Loucy (cell line): ENCODE data around the gene CYBRD1.

Source experiments
- H2AFZ ChIP-seq: fragments of 200-600 bp; sonication (generic); 2 replicates; pipeline ENCODE4 v1.6.0; 2016; ENCODE audit warnings: antibody characterized with exemption, mild to moderate bottlenecking, low read length, moderate library complexity
- H3F3A ChIP-seq: fragments of 200-600 bp; 2 replicates; pipeline ENCODE4 v1.6.0; 2016; ENCODE audit warnings: antibody characterized with exemption, low read depth, mild to moderate bottlenecking
- H3K27me3 ChIP-seq: fragments of 200-600 bp; sonication (generic); 2 replicates; pipeline ENCODE4 v1.6.1; 2014; ENCODE audit warnings: low read length, mild to moderate bottlenecking; ENCODE audit not compliant: insufficient read depth, poor library complexity, severe bottlenecking
- H3K36me3 ChIP-seq: fragments of 200-600 bp; sonication (generic); 2 replicates; pipeline ENCODE4 v1.6.1; 2016; ENCODE audit warnings: low read length; ENCODE audit not compliant: insufficient read depth
- H3K4me1 ChIP-seq: fragments of 200-600 bp; sonication (generic); 2 replicates; pipeline ENCODE4 v1.5.1; 2014; ENCODE audit warnings: low read length, mild to moderate bottlenecking; ENCODE audit not compliant: insufficient read depth, poor library complexity, severe bottlenecking
- H3K4me2 ChIP-seq: fragments of 200-600 bp; sonication (generic); 2 replicates; pipeline ENCODE4 v1.6.0; 2014; ENCODE audit warnings: antibody characterized with exemption, low read length, low read depth, mild to moderate bottlenecking; ENCODE audit not compliant: poor library complexity, severe bottlenecking
- H3K4me3 ChIP-seq: fragments of 200-600 bp; sonication (generic); 2 replicates; pipeline ENCODE4 v1.5.1; 2014; ENCODE audit warnings: low read length, mild to moderate bottlenecking, mixed read lengths; ENCODE audit not compliant: poor library complexity, severe bottlenecking
- H3K79me2 ChIP-seq: fragments of 200-600 bp; sonication (generic); 2 replicates; pipeline ENCODE4 v1.6.1; 2014; ENCODE audit warnings: low read length; ENCODE audit not compliant: insufficient read depth
- H3K9ac ChIP-seq: fragments of 200-600 bp; sonication (generic); 2 replicates; pipeline ENCODE4 v1.6.0; 2014; ENCODE audit warnings: mild to moderate bottlenecking, low read depth, low read length, moderate library complexity; ENCODE audit not compliant: poor library complexity, severe bottlenecking
- H3K9me2 ChIP-seq: fragments of 200-600 bp; sonication (generic); replicated peaks from 2 replicates; pipeline ENCODE4 v1.6.1; 2016; ENCODE audit warnings: low read depth, low read length, mixed read lengths
- H3K9me3 ChIP-seq: fragments of 200-600 bp; sonication (generic); 2 replicates; pipeline ENCODE4 v1.6.1; 2014; ENCODE audit warnings: mild to moderate bottlenecking, antibody characterized with exemption, low read length, low read depth; ENCODE audit not compliant: insufficient read depth
- H4K20me1 ChIP-seq: fragments of 200-600 bp; sonication (generic); 2 replicates; pipeline ENCODE4 v1.6.0; 2014; ENCODE audit warnings: antibody characterized with exemption, low read length, mild to moderate bottlenecking; ENCODE audit not compliant: insufficient read depth, poor library complexity, severe bottlenecking
- CTCF ChIP-seq: fragments of 200-600 bp; sonication (generic); conservative IDR thresholded peaks from 2 replicates; pipeline ENCODE4 v1.5.1; 2014; ENCODE audit warnings: mild to moderate bottlenecking, antibody characterized with exemption, low read length
- EZH2phosphoT487 ChIP-seq: fragments of 200-600 bp; IDR thresholded peaks from 2 replicates; pipeline ENCODE4 v1.6.1; 2018; ENCODE audit warnings: antibody characterized with exemption, mild to moderate bottlenecking, moderate library complexity, borderline replicate concordance

Gene CYBRD1

GRCh38 chr2:171557363-171557762 is 35.1 kb downstream of the CYBRD1 start:
- H3K4me2 ChIP-seq: no peak overlapping the region
- H3K79me2 ChIP-seq: no peaks in the 10 kb centered on the region
- H4K20me1 ChIP-seq: no peaks in the 10 kb centered on the region
- no peaks in the 10 kb centered on the region for H3K27me3 ChIP-seq
- H3K9me2 ChIP-seq: no peaks in the 10 kb centered on the region
- H3F3A ChIP-seq: peaks cover 4% of the 10 kb centered on the region; the same call in 1 of the 2 replicates
- H3K9me3 ChIP-seq: no peaks in the 10 kb centered on the region
- no peak overlapping the region for H3K9ac ChIP-seq
- peaks cover 9% of the 10 kb centered on the region; the same call in 1 of the 2 replicates for H3K36me3 ChIP-seq
- no peaks in the 10 kb centered on the region for H3K4me1 ChIP-seq
- no peak overlapping the region for H3K4me3 ChIP-seq
- H2AFZ ChIP-seq: no peak overlapping the region
- TF ChIP-seq CTCF (no peak), EZH2phosphoT487 (no peak)

- TF ChIP-seq CTCF: no peak
- TF ChIP-seq EZH2phosphoT487: no peak
- Histone ChIP-seq H3F3A (no peaks in the 10 kb centered on the region), H3K4me3 (no peak overlapping the region), H3K4me2 (no peak overlapping the region), H3K4me1 (no peaks in the 10 kb centered on the region), H3K36me3 (no peaks in the 10 kb centered on the region), H3K9me3 (no peaks in the 10 kb centered on the region), H3K79me2 (no peaks in the 10 kb centered on the region), H2AFZ (no peak overlapping the region), H3K27me3 (no peaks in the 10 kb centered on the region), H3K9me2 (no peaks in the 10 kb centered on the region), H4K20me1 (no peaks in the 10 kb centered on the region), H3K9ac (no peak overlapping the region)
Observed at GRCh38 chr2:171563301-171563700, 41.0 kb downstream of the CYBRD1 start.

- H3F3A ChIP-seq: no peaks in the 10 kb centered on the region
- no peak overlapping the region for H2AFZ ChIP-seq
- H3K9me3 ChIP-seq: no peaks in the 10 kb centered on the region
- no peak overlapping the region for H3K4me3 ChIP-seq
- H3K27me3 ChIP-seq: no peaks in the 10 kb centered on the region
- H3K4me2 ChIP-seq: no peak overlapping the region
- no peak overlapping the region for H3K9ac ChIP-seq
- TF ChIP-seq CTCF (no peak), EZH2phosphoT487 (no peak)
- no peaks in the 10 kb centered on the region for H4K20me1 ChIP-seq
- no peaks in the 10 kb centered on the region for H3K79me2 ChIP-seq
- H3K9me2 ChIP-seq: no peaks in the 10 kb centered on the region
- no peaks in the 10 kb centered on the region for H3K4me1 ChIP-seq
- no peaks in the 10 kb centered on the region for H3K36me3 ChIP-seq
Observed at GRCh38 chr2:171564463-171564862, 42.2 kb downstream of the CYBRD1 start.
